Measurements from ENCODE around the gene AUTS2.

GRCh38 chr7:69937097-69937496 is 338.8 kb downstream of the AUTS2 start:
- no peak for TF ChIP-seq CTCF (IDR thresholded peaks at IDR 0.05; ENCODE audit: insufficient read depth, low read length, poor library complexity, severe bottlenecking)
- TF ChIP-seq EZH2phosphoT487 (conservative IDR thresholded peaks at IDR 0.05; ENCODE audit: low read length) = no peak

Data from SU-DHL-6 (cell line).